GM12892 (cell line): Measurements from ENCODE around the gene CYRIA.

Experiments used
- POLR2A ChIP-seq: IDR thresholded peaks from 2 replicates; pipeline ENCODE4 v1.6.1; 2011; ENCODE audit warnings: low read depth, low read length, control low read depth
- POLR2AphosphoS5 ChIP-seq: IDR thresholded peaks from 2 replicates; pipeline ENCODE4 v1.6.1; 2011; ENCODE audit warnings: low read depth, low read length, control low read depth
- TAF1 ChIP-seq: IDR thresholded peaks from 2 replicates; pipeline ENCODE4 v1.6.1; 2011; ENCODE audit warnings: low read depth, mild to moderate bottlenecking, control low read depth, low read length, borderline replicate concordance

- TF ChIP-seq POLR2A (no peak), POLR2AphosphoS5 (no peak), TAF1 (no peak)
Measured at GRCh38 chr2:16642088-16642487, 23.5 kb downstream of the CYRIA start.
